ENCODE results near the gene SP100. TPM values are rescaled to one million over a fixed set of nuclear protein-coding genes. Genes with fewer than 3 reads are reported as not detected.
"Not testable (repeated sequence)": the region's sequence is repeated elsewhere in the genome, so short reads cannot be mapped to it uniquely, and the experiment has no call there.

SP100 gene
- 100 to 1,000 TPM in 2 of 4 donors, 10 to 100 TPM in 2; 75.5 to 223 (median 118) TPM for total RNA-seq

GRCh38 chr2:230416061-230416721, at the start of gene SP100:
SP100 (plus strand) TSS chr2:230416201; CDS start chr2:230416297, 96 bp downstream.
- ATAC-seq (ENCODE audit: low FRiP score) (peak; percentile 87), DNase-seq (ENCODE audit: low spot score) (peak; percentile 40)
- no peak for TF ChIP-seq CTCF (IDR thresholded peaks at IDR 0.05)

GRCh38 chr2:230382108-230382507, 33.9 kb upstream of the SP100 start:
- ATAC-seq (ENCODE audit: low FRiP score): no peak
- no peak for DNase-seq (ENCODE audit: low spot score)
- TF ChIP-seq CTCF (IDR thresholded peaks at IDR 0.05): no peak

- DNase-seq (ENCODE audit: low spot score) (no peak), ATAC-seq (ENCODE audit: low FRiP score) (no peak)
- TF ChIP-seq CTCF (IDR thresholded peaks at IDR 0.05): no peak
Measured at GRCh38 chr2:230383453-230383852, 32.5 kb upstream of the SP100 start.

GRCh38 chr2:230384986-230385385, 31.0 kb upstream of the SP100 start:
- DNase-seq (ENCODE audit: low spot score) (no peak), ATAC-seq (ENCODE audit: low FRiP score) (no peak)
- TF ChIP-seq CTCF (IDR thresholded peaks at IDR 0.05): no peak

GRCh38 chr2:230394301-230394700, 21.7 kb upstream of the SP100 start:
- no peak for DNase-seq (ENCODE audit: low spot score)
- no peak for ATAC-seq (ENCODE audit: low FRiP score)
- no peak for TF ChIP-seq CTCF (IDR thresholded peaks at IDR 0.05)

- not testable (repeated sequence) for DNase-seq (ENCODE audit: low spot score); ATAC-seq (ENCODE audit: low FRiP score)
Measured at GRCh38 chr2:230398698-230399097, 17.3 kb upstream of the SP100 start.

GRCh38 chr2:230400041-230400440, 16.0 kb upstream of the SP100 start:
- DNase-seq (ENCODE audit: low spot score) (no peak), ATAC-seq (ENCODE audit: low FRiP score) (no peak)
- no peak for TF ChIP-seq CTCF (IDR thresholded peaks at IDR 0.05)
